NCI-H1436 treated with DMSO at 0.1 percent for 48 hours (cell line): ENCODE data around the gene SH3PXD2B.
"Not testable (repeated sequence)": the region's sequence is repeated elsewhere in the genome, so short reads cannot be mapped to it uniquely, and the experiment has no call there.

ENCODE experiments used
- DNase-seq: peaks from one replicate; lab custom pipeline; 2025; lab: John Stamatoyannopoulos, UW

The SH3PXD2B gene

DNA sequence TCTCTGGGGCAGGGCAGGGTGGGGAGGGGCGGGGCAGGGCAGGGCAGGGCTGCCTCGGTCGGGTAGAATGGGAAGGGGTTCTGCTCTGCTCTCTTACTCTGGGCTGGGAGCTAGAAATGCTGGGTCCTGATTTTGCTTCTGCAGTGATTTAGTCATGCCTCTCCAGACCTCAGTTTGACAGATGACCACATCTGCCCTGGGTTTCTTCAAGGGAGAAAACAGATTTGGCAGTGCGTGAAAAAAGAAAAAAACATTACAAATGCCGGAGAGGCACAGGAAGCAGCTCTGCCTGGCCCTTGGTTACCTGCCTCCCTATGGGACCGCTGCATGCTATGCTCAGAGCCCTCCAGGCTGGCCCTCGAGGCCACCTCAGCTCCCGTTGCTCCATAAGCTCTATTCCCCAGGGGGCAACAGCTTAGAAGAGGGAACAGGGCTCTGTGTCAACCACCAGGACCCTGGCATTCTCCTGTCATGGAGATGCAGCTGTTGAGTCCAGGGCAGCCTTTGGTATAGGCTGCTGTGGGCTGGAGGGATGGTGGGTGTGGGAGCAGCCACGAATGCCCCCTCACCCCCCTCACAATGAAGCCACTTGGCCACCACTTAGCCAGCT lies 117.5 kb downstream of the SH3PXD2B start:
- no peak for DNase-seq

DNA sequence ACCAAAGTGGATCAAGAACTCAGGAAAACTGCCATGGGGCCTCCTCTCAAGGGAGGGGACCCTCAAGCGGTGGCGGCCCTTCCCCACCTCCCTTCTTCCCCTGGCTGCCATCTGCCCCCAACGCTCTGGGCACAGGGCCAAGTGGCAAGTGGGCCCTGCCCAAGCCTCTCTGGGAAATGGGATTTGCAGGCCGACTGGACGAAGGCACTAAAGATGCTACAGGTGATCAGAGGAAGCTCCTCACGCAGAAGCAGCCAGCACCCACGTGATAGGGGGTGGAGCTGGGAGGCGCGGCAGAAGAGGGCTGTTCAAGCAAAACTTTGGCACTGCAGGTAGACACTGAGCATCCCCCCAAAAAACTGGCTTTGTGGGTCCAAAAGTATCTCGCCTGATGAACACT lies 118.1 kb downstream of the SH3PXD2B start:
- DNase-seq = no peak

DNA sequence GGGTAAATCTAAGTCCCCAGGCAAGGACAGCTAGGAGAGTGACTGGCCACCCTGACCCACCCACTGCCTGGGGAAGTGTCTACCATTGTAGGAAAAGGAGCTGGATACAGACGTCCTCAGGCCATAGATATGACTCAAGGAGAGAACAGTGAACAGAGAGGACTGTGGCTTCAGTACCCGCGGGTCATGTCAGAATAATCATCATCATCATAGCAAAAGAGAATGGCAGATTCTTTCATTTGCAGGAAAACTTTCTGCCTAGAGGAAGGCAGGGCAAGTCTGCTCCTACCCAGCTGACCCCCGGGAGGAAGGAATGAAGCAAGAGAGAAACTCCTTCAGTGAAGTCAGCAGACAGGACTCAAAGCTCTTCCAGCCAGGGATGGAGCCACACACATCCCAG lies 118.6 kb downstream of the SH3PXD2B start:
- no peak for DNase-seq

DNA sequence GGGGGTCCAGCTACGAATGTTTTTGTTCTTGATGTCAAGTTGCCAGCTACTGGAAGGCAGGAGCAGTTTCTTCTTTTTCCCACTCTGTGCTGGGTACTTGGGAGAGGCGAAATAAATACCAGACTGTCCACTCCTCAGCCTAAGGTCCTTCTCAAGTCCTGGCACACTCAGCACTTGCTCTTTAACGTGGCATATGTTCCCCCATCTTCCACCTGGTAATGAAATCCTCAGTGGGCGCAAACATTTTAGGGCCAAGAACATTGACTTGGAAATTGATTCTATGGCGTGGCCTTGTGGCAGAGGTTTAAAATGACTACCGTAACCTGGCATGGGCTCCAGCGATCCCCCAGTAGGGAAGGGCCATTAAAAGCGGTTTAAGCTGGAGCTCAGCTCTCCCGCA lies 119.7 kb downstream of the SH3PXD2B start:
- no peak for DNase-seq

DNA sequence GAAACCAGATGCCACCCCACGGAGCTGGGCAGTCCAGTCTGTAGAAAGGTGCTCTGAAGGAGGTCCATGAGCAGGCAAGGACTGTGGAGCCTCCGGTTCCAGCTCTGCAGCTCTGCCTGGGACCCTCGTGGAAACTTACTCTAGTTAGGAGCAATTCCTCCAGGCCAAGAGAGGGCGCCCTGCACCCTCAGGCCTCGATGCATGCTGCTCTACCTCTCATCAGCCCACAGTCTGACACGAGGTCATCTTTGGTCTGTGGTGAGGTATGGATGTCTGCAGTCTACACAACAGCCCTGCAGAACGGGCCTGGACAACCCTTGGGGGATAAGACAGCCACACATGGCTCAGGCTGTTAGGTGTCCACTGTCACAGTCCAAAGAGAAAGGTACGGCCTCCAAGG lies 120.1 kb downstream of the SH3PXD2B start:
- no peak for DNase-seq

DNA sequence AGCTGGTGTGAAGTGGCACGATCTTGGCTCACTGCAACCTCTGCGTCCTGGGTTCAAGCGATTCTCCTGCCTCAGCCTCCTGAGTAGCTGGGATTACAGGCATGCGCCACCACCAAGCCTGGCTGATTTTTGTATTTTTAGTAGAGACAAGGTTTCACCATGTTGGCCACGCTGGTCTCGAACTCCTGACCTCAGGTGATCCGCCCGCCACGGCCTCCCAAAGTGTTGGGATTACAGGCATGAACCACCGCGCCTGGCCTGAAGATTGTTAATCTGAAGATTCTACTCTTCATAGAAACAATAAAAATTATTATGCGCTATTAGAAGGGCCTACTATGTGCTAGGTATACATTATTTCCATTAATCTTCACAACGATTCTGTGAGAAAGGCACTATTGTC lies 127.4 kb downstream of the SH3PXD2B start:
- not testable (repeated sequence) for DNase-seq

DNA sequence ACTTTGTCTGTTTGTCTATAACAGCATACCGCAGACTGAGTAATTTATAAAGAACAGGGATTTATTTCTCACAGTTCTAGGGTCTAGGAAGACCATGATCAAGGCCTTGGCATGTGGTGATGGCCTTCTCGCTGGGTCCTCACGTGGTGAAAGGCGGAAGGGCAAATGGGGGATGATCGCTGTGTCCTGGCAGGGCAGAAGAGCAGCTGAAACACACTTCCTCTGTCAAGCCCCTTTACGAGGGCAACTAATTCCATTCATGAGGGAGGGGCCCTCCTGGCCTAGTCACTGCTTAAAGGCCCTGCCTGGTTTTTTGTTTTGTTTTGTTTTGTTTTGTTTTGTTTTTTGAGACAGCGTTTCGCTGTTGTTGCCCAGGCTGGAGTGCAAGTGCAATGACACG lies 128.9 kb downstream of the SH3PXD2B start:
- DNase-seq = no peak

DNA sequence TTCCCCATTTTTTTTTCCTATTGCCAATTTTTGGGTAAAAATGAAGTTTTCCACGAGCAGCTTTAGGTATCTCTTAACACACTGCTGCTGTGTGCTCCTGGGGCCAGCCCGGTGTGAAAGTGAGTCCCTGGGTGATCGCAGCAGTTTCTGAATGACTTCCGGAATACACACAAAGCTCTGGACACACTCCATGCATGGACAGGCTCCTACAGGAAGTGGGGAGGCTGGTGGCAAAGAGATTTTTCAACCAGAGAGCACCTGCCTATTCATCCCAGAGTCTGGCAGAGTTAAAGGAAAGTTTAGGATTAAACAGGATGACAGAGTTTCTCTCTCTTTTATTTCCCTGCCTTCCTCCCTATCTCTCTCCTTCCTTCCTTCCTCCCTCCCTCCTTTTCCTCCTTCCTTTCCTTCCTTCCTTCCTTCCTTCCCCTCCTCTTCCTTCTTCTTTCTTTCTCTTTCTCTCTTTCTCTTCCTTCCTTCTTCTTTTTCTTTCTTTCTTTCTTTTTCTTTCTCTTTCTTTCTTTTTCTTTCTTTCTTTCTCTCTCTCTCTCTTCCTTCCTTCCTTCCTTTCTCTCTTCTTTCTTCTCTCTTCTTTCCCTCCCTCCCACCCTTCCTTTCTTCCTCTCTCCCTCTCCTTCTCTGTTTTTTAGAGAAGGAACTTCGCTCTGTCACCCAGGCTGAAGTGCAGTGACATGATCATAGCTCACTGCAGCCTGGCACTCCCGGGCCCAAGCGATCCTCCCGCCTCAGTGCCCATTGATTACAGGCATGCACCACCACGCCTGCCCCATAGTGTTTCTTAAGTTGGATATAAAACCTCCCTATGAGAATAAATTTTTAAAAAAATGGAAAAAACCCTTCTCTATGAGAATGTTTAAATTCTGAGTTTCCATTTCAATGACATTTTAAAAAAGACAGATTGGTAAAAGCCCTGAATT lies 132.0 kb downstream of the SH3PXD2B start:
- no peak for DNase-seq

DNA sequence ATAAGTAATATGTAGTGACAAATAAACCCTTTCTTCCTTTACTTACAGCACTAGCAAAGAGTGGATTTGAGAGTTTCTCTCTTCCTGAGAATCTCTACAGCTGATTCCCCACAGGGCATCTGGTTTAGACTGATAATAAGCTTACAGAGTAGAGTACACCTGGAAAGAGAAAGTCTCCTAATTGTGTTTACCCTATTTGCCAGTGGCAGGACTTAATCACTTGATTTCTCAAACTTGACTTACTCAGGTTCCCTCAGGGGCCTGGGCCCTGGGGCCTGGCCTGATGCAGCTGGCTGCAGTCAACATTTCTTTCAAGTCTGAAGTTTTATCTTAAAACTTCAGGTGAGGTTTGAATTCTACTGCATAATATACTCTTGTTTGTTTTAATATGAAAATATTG lies 132.7 kb downstream of the SH3PXD2B start:
- DNase-seq = no peak

DNA sequence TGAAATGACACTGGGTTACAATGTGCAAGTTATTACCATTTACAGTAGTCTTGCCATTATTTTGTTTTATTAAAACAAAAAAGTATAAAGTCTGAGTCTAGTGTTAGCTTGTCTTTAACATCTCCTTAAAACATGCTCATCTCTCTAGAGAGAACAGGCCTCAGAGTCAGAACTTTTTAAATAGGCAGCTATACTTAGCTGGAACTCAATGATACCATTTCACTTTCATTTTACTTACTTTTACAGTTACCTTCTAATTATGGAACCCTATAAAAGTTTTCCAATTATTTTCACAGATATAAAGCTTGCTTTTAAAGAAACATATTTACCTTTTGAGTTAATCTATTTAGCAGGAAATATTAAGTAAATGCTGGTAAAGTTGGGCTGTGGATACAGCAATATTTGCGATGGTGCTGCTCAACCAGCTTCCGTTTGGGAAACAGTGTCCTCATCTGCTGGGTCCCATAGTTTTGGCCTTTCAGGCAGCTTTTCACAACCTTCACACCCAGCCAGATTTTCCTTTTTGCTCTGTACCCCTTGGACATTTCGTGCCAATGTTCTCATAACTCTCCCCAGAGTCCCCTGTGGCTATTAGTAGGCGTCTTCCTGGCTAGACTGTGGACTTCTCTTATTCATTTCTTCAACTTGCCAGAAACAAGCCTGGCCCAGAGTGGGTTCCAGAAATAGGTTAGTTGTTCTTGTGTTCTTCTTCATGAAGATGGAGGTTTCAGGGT lies 134.4 kb downstream of the SH3PXD2B start:
- DNase-seq = no peak

DNA sequence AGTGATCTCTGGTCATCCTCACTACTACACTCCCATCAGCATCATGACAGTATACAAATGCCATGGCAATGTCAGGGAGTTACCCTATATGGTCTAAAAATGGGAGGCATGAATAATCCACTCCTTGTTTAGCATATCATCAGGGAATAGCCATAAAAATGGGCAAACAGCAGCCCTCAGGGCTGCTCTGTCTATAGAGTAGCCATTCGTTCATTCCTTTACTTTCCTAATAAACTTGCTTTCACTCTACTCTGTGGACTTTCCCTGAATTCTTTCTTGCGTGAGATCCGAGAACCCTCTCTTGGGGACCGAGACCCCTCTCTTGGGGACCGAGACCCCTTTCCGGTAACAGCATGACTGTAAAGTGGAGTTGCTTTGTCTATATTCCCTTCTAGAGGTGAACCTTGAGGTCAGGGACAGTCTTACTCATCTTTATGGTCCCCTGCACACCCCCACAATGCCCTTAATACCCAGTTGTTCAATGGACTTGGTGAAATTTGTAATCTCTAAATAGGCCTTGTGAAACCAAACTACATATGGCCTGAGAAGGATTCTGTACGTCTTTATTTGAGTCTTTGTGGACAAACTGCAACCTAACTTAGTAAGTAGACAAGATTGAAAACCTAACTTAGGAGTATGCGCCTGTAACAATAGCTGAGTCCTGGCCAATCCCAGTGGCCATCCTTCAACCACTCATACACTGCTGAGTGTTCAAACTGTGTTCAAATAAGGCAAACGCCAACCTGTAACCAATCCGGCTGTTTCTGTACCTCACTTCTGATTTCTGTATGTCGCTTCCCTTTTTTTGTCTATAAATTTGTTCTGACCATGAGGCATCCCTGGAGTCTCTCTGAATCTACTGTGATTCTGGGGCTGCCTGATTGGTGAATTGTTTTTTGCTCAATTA lies 138.5 kb downstream of the SH3PXD2B start:
- DNase-seq = no peak

DNA sequence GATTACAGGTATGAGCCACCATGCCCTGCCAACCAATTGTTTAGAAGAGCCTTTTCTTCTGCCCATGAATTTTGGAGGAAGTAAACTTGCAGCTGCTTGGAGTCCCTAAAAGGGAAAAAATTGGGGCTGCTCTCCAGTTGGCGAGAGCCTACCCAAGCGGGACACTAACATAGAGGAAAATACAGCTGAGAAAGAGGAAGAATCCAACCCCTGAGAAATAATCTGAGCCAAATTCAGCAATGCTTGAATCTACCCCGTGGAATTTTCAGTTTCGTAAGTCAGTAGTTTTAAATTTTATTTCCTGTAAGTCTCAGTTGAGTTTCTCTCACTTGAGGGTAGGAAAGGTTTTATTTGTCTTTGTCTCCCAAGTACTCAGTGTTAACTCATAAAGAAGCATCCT lies 140.4 kb downstream of the SH3PXD2B start:
- no peak for DNase-seq

DNA sequence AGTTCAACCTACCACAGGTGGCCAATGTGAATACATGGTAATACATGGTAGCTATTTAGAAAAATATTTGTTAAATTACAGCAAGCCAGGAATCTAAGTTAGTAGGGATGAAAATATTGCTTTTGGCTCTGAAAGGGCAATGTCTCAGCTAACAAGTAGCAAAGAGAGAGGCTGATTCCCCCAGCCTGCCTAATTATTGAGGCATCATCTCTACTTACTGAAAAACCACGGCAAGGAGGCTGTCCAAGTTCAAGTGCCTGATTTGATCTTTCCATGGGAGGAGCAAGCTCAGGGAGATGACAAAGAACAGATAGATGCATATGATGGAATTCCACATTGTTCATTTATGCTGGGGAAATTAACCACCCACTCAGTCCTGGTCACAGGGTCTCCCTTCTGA lies 142.0 kb downstream of the SH3PXD2B start:
- no peak for DNase-seq

DNA sequence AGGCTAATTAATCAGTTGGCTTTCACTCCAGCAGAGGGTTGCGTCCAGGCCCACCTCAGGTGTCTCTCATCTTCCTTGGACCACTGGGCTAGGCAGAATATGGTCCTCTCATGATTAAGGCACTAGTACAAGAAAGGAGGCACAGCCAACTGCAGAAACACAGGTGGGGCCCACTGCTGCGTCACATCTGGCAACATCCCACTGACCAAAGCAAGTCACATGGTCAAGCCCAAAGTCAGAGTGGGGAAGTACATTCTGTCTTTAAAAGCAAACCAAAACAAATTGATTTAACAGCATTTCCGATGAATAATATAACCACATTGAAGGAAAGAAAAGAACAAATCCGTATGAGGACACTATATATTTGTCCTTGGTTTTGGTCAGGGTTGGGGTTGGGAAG lies 142.7 kb downstream of the SH3PXD2B start:
- no peak for DNase-seq

DNA sequence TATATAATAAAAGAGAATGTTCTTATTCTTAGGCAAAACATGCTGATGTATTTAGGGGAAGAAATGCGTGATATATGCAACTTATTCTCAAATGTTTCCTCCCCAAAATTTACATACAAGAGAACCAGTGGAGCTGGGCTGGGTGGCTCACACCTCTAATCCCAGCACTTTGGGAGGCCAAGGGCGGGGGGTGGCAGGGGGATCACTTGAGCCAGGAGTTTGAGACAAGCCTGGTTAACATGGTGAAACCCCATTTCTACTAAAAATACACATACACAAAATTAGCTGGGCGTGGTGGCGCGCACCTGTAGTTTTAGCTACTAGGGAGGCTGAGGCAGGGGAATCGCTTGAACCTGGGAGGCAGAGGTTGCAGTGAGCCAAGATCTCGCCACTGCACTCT lies 143.3 kb downstream of the SH3PXD2B start:
- DNase-seq = no peak

DNA sequence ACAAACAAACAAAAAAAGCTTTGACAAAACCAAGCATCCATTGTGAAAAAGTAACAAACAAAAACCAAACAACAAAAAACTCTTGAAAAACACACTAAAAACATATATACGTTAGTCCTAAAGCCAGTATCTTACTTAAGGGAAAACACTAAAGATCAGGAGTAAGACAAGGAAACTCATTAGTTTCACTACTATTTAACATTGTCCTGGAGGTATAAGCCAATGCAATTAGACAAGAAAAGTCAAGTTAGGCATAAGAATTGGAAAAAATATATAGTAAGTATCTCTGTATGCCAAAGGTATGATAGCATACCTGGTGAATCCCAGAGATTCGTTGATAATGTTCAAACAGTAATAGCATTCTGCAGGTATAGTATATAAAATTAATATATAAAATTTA lies 148.9 kb downstream of the SH3PXD2B start:
- no peak for DNase-seq

DNA sequence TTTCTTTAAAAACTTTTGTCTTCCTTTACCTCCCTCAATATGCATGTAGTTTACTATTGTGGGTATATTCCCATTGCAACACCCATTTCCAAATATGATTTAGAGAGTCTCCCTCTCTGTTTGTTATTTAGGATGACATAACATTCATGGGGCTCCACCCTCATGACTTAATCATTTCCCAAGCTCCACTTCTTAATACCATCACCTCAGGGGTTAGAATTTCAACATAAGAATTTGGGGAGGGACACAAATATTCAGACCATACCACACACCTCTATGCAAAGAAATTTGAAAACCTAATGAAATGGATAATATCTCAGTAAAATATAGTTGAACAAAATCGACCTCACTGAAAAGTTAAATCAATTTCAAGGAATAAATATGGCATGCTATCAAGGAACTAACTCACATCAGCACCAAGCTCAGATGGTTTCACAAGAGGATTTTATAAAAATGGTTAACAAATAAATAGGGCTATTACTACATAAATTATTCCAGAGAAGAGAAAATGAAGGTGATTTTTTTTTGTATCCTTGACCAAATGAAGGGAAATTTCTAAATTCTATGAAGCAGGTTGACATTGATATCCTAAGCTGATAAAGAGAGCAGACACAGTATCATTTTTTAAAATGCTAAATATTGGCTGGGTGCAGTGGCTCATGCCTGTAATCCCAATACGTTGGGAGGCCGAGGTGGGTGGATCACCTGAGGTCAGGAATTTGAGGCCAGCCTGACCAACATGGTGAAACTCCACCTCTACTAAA lies 150.6 kb downstream of the SH3PXD2B start:
- no peak for DNase-seq

DNA sequence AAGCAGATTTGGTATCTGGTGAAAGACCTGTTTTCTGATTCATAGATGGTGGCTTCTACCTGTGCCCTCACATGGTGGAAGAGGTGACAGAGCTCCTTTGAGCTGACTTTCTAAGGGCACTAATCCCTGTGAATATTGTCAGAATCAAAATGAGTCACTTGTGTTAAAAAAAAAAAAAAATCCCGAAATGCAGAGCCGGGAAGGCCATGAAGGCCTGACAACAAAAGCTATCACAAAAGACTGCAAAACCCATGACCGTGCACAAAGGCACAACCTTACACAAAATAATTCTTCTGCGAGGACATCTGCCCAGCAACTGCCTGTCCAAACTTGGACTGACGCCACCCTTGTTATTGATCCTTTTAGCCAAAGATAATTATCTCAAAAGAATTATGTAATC lies 151.2 kb downstream of the SH3PXD2B start:
- no peak for DNase-seq

DNA sequence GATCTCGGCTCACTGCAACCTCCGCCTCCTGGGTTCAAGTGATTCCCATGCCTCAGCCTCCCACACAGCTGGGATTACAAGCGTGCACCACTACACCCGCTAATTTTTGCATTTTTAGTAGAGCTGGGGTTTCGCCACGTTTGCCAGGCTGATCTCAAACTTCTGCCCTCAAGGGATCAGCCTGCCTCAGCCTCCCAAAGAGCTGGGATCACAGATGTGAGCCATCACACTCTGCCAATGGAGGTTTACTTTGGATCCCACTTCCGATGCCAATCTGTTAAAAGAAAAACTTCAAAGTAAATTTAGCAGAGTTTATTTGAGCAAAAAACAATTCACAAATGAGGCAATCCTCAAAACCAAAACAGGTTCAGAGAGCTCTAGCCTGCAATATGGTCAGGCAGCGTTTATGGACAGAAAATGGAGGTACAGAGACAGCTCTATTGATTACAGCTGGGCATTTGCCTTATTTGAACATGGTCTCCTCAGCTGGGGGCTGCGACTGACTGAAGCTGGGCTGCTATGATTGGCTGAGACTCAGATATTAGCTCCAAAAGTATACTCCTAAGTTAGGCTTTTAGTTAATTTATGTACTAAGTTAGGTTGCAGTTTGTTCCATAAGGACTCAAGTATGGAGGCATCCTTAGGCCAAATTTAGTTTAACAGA lies 152.1 kb downstream of the SH3PXD2B start:
- DNase-seq = no peak

DNA sequence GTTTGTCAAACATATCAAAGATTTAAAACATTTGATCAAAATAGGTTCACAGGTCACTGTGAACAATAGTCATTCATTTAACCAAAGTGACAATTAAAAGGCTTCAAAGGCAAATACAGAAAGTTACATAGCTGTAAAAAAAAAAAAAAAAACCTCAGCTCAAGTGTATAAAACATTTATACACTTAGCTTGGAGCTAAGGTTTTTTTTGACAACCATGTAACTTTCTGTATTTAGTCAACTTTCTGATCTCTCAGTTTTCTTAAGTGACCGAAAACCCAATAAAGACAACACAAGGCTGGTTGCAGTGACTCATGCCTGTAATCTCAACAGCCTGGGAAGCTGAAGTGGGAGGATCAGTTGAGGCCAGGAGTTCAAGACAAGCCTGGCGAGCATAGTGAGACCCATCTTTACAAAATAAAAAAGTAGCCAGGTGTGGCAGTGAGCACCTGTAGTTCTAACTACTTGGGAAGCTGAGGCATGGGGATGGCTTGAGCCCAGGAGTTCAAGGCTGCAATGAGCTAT lies 154.3 kb downstream of the SH3PXD2B start:
- DNase-seq = no peak
